HepG2 (cell line): ENCODE results near the gene FLVCR1. TPM values are rescaled to one million over a fixed set of nuclear protein-coding genes. Genes with fewer than 3 reads are reported as not detected.

Experiments
- ATAC-seq: fragments of 200-7000 bp; cut with Tn5 transposase; 3 replicates; pipeline ENCODE4 v1.9.1; 2020; ENCODE audit warnings: mild to moderate bottlenecking, moderate library complexity
- BruUV-seq: library from RNA; stranded (reverse); fragments of 400-500 nt; replicated peaks from 2 replicates; lab custom pipeline; 2021; lab: Mats Ljungman, UMichigan
- CTCF ChIA-PET: fragments of 300-600 bp; formaldehyde crosslinking; extraction: SDS; loops from one replicate; lab custom pipeline; 2021; ENCODE audit warnings: low total read pairs, inconsistent platforms, low intra/inter-chr PET ratio; lab: Yijun Ruan, JAX
- POLR2A ChIA-PET: fragments of 350-600 bp; sonication (Branson Sonifier 250); formaldehyde crosslinking; loops from one replicate; lab custom pipeline; 2020; ENCODE audit warnings: antibody characterized with exemption, inconsistent platforms; lab: Yijun Ruan, JAX
- DNase-seq: peaks from one replicate; pipeline ENCODE4 v3.0.0-alpha.2; 2015; ENCODE audit warnings: low spot score
- FAIRE-seq: peaks from 3 replicates; lab custom pipeline; 2011; peaks lifted over from hg19 to GRCh38; lab: Jason Lieb, UNC
- H2AFZ ChIP-seq: one replicate; pipeline ENCODE4 v1.6.1; 2011; ENCODE audit warnings: low read length, inconsistent platforms
- H3K27ac ChIP-seq: fragments of 300-600 bp; 3 replicates; pipeline ENCODE4 v1.8.0; 2011; ENCODE audit warnings: mixed run types, mild to moderate bottlenecking, mixed read lengths, low read length, inconsistent platforms; ENCODE audit not compliant: insufficient read depth; ENCODE audit errors: extremely low read length
- H3K27me3 ChIP-seq, 2 experiments: fragments of 200-600 bp in 1 of 2; 2 replicates in 1 of 2; 3 replicates in 1 of 2; pipeline versions ENCODE4 v1.6.0 to v1.8.0; 2011; ENCODE audit warnings: low read length in 2 of 2, mild to moderate bottlenecking in 2 of 2, moderate library complexity in 2 of 2, inconsistent platforms in 1 of 2; ENCODE audit not compliant: insufficient read depth in 2 of 2, control insufficient read depth in 1 of 2
- H3K36me3 ChIP-seq, 2 experiments: fragments of 200-600 bp in 1 of 2; replicated peaks in 1 of 2; 2 replicates in 1 of 2; 3 replicates in 1 of 2; pipeline versions ENCODE4 v1.5.1 to v1.8.0; 2011; ENCODE audit warnings: low read length in 2 of 2, inconsistent platforms in 1 of 2; ENCODE audit not compliant: insufficient read depth in 2 of 2, control insufficient read depth in 1 of 2
- H3K4me1 ChIP-seq: 2 replicates; pipeline ENCODE4 v1.5.1; 2012; ENCODE audit warnings: low read length, inconsistent platforms; ENCODE audit not compliant: insufficient read depth
- H3K4me2 ChIP-seq: 2 replicates; pipeline ENCODE4 v1.6.0; 2011; ENCODE audit warnings: low read depth, low read length, inconsistent platforms
- H3K4me3 ChIP-seq, 3 experiments: fragments of 200-600 bp in 1 of 3; sonication (generic), shearing (Covaris generic) in 1 of 3; replicated peaks in 1 of 3; 2 replicates each; pipeline ENCODE4 v1.5.1; 2011 to 2016; ENCODE audit warnings: low read length in 3 of 3, inconsistent platforms in 2 of 3, low read depth in 2 of 3, mild to moderate bottlenecking in 2 of 3, control low read depth in 1 of 3, mixed read lengths in 1 of 3; ENCODE audit not compliant: insufficient read depth in 1 of 3
- H3K79me2 ChIP-seq: one replicate; pipeline ENCODE4 v1.6.1; 2011; ENCODE audit warnings: low read length, inconsistent platforms; ENCODE audit not compliant: insufficient read depth
- H3K9ac ChIP-seq: 2 replicates; pipeline ENCODE4 v1.6.0; 2011; ENCODE audit warnings: mild to moderate bottlenecking, low read depth, low read length, inconsistent platforms; ENCODE audit not compliant: insufficient read depth
- H3K9me3 ChIP-seq: 2 replicates; pipeline ENCODE4 v1.5.1; 2012; ENCODE audit warnings: mild to moderate bottlenecking, low read length
- H4K20me1 ChIP-seq: 2 replicates; pipeline ENCODE4 v1.6.0; 2011; ENCODE audit warnings: inconsistent platforms, mild to moderate bottlenecking, low read length, moderate library complexity; ENCODE audit not compliant: insufficient read depth
- ATM ChIP-seq: fragments of 450-650 bp; IDR thresholded peaks from 2 replicates; pipeline ENCODE4 v1.7.1; 2017; ENCODE audit warnings: mild to moderate bottlenecking, borderline replicate concordance
- CBX2 ChIP-seq, 2 experiments: fragments of 200-600 bp in 1 of 2; sonication (generic); formaldehyde crosslinking in 1 of 2; IDR thresholded peaks; 2 replicates each; pipeline versions ENCODE4 v1.7.0 to v1.8.1; 2018 to 2022; ENCODE audit warnings: low read depth in 2 of 2, low read length in 1 of 2, mild to moderate bottlenecking in 1 of 2, missing genetic modification reagents in 1 of 2
- HNRNPLL ChIP-seq: fragments of 200-400 bp; formaldehyde crosslinking; IDR thresholded peaks from 2 replicates; pipeline ENCODE4 v1.6.1; 2017; ENCODE audit warnings: mild to moderate bottlenecking, low read depth, low read length; ENCODE audit not compliant: poor library complexity, severe bottlenecking
- PHB2 ChIP-seq: fragments of 450-650 bp; IDR thresholded peaks from 2 replicates; pipeline ENCODE4 v1.6.1; 2018; ENCODE audit not compliant: partially characterized antibody
- ZNF225 ChIP-seq: sonication (generic); formaldehyde crosslinking; IDR thresholded peaks from 2 replicates; pipeline ENCODE4 v1.4.0; 2020; ENCODE audit warnings: mild to moderate bottlenecking, missing genetic modification reagents
- ZSCAN20 ChIP-seq: sonication (generic); formaldehyde crosslinking; IDR thresholded peaks from 2 replicates; pipeline ENCODE4 v1.4.0; 2020; ENCODE audit warnings: missing genetic modification reagents, mild to moderate bottlenecking, borderline replicate concordance
- in situ Hi-C: cut with HindIII; loops from 2 replicates; pipeline ENCODE4 v1.10.0; 2017; ENCODE audit warnings: low pct_unique_long_range_greater_than_20kb; ENCODE audit not compliant: extremely low pct_ligation_motif_present
- intact Hi-C: fragments of 100-400 bp; cut with micrococcal nuclease; formaldehyde crosslinking; loops from one replicate; pipeline ENCODE4 v1.10.0; 2022; ENCODE audit not compliant: unreplicated experiment
- polyA plus RNA-seq, 8 experiments: library from polyadenylated mRNA; depleted of rRNA in 3 of 8; stranded (reverse) in 7 of 8; unstranded in 1 of 8; fragments of >200 nt; fragmentation: Illumina TruSeq in 4 of 8; extraction: Trizol in 4 of 8; gene quantifications; 2 replicates each; pipeline versions ENCODE4 v1.2.1 to v1.2.3, GENCODE V29; 2011 to 2016; ENCODE audit warnings: low read depth in 4 of 8, missing spikeins in 1 of 8, mixed read lengths in 1 of 8; ENCODE audit not compliant: insufficient read depth in 1 of 8
- small RNA-seq, 3 experiments: library from RNA; depleted of rRNA; stranded (forward); fragments of <200 nt; gene quantifications; one replicate each; pipeline ENCODE3, GENCODE V24; 2012; ENCODE audit warnings: low read depth in 2 of 3, low replicate concordance in 1 of 3; ENCODE audit not compliant: insufficient read length in 3 of 3, insufficient read depth in 2 of 3
- total RNA-seq, 5 experiments: library from RNA; depleted of rRNA; stranded (reverse); fragments of >200 nt; fragmentation: Illumina TruSeq; extraction: Trizol; gene quantifications; 2 replicates each; pipeline ENCODE4 v1.2.3, GENCODE V29; 2016; ENCODE audit warnings: low read depth in 1 of 5

Gene FLVCR1
- total and polyA plus RNA-seq, 2 of the 13 experiments (the other 11 are each of a cell fraction or from before 2014, with no cell fraction given), result 14.8 to 39.8 TPM

DNA sequence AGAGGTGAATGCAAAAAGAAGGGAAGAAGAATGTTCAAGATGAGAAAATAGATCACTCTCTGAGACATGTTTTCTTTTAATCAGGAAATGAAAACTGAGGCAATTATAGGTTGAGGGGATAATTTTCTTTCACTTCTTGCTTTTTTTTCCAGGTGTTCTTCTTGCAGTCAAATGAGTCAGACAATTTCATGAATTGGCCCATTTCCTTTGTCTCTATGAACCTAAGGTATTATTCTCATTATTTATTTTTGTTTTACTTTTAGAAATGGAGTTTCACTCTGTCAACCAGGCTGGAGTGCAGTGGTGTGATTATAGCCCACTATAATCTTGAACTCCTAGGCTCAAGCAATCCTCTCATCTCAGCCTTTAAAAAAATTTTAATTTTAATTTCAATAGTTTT, 88.8 kb downstream of the FLVCR1 start:
- Histone ChIP-seq H3K9me3 (no peaks in the 10 kb centered on the region), H3K27ac (no peak overlapping the region)
- intact Hi-C loops, result loop anchor here (5.0 kb wide), 1 partner anchor 35 kb away; no protein-coding TSS in a partner anchor
- TF ChIP-seq ZNF225, result no peak
- no peak for TF ChIP-seq ATM
- TF ChIP-seq CBX2 (IDR thresholded peaks at IDR 0.05; ENCODE audit: low read depth, low read length), result no peak
- TF ChIP-seq CBX2 (CRISPR knock-in tag; IDR thresholded peaks at IDR 0.05; ENCODE audit: low read depth), result no peak
- TF ChIP-seq HNRNPLL, result no peak
- TF ChIP-seq PHB2, result no peak
- no peak for TF ChIP-seq ZSCAN20 (CRISPR knock-in tag)
- TF ChIP-seq, all 625 proteins: peak for 0
- no TSS peak for BruUV-seq
- no peak for DNase-seq
- no peak for FAIRE-seq
- H2AFZ ChIP-seq, result no peak overlapping the region
- ATAC-seq, result no peak
- CTCF ChIA-PET, result no interaction called here
- POLR2A ChIA-PET, result no interaction called here
- no peaks in the 10 kb centered on the region for H3K36me3 ChIP-seq
- H3K27me3 ChIP-seq, result no peaks in the 10 kb centered on the region
- peaks cover 23% of the 10 kb centered on the region for H3K4me1 ChIP-seq
- H3K4me3 ChIP-seq, result no peak overlapping the region
- no peaks in the 10 kb centered on the region for H3K79me2 ChIP-seq
- in situ Hi-C loops, result no loop called here
- H3K9ac ChIP-seq, result no peak overlapping the region
- no peaks in the 10 kb centered on the region for H4K20me1 ChIP-seq
- no peak overlapping the region for H3K4me2 ChIP-seq

Small RNA genes within 50 kb of the gene (small RNA-seq; reads per million reads assigned to genes)
- gene AC104333.1 (0 reads per million in 3 experiments), gene AC104333.2 (0 reads per million in 3 experiments)

Other genes with a start within 250 kb of the FLVCR1 start
- gene ATF3, start 249.5 kb upstream of the FLVCR1 start, total RNA-seq (2016; rRNA removed; fragmentation: Illumina TruSeq; extraction: Trizol), result 3.6 and 5.0 TPM in 2 replicates
- gene ATF3, start 249.5 kb upstream of the FLVCR1 start, polyA plus RNA-seq (2011; rRNA removed), result 13.0 and 16.4 TPM in 2 replicates
- gene BATF3, start 158.4 kb upstream of the FLVCR1 start, total RNA-seq (2016; rRNA removed; fragmentation: Illumina TruSeq; extraction: Trizol), result not detected in 2 replicates
- gene BATF3, start 158.4 kb upstream of the FLVCR1 start, polyA plus RNA-seq (2011; rRNA removed), result 0.13 and 0.40 TPM in 2 replicates
- gene NSL1, start 66.5 kb upstream of the FLVCR1 start, total RNA-seq (2016; rRNA removed; fragmentation: Illumina TruSeq; extraction: Trizol), result 77.4 and 119 TPM in 2 replicates
- 26.4 and 34.5 TPM in 2 replicates for gene NSL1, start 66.5 kb upstream of the FLVCR1 start, polyA plus RNA-seq (2011; rRNA removed)
- 8.6 and 10.7 TPM in 2 replicates for gene TATDN3, start 66.4 kb upstream of the FLVCR1 start, total RNA-seq (2016; rRNA removed; fragmentation: Illumina TruSeq; extraction: Trizol)
- gene TATDN3, start 66.4 kb upstream of the FLVCR1 start, polyA plus RNA-seq (2011; rRNA removed), result 6.9 and 7.3 TPM in 2 replicates
- gene SPATA45, start 10.6 kb upstream of the FLVCR1 start, total RNA-seq (2016; rRNA removed; fragmentation: Illumina TruSeq; extraction: Trizol), result 0.64 and 0.86 TPM in 2 replicates
- 0.17 TPM in 1 of 2 replicates, not detected in the other for gene SPATA45, start 10.6 kb upstream of the FLVCR1 start, polyA plus RNA-seq (2011; rRNA removed)
- 0.74 and 1.00 TPM in 2 replicates for gene VASH2, start 92.3 kb downstream of the FLVCR1 start, total RNA-seq (2016; rRNA removed; fragmentation: Illumina TruSeq; extraction: Trizol)
- gene VASH2, start 92.3 kb downstream of the FLVCR1 start, polyA plus RNA-seq (2011; rRNA removed), result 0.44 and 0.60 TPM in 2 replicates
- gene ANGEL2, start 157.6 kb downstream of the FLVCR1 start, total RNA-seq (2016; rRNA removed; fragmentation: Illumina TruSeq; extraction: Trizol), result 23.5 and 25.4 TPM in 2 replicates
- 11.8 and 12.3 TPM in 2 replicates for gene ANGEL2, start 157.6 kb downstream of the FLVCR1 start, polyA plus RNA-seq (2011; rRNA removed)
- 25.2 and 30.6 TPM in 2 replicates for gene RPS6KC1, start 193.0 kb downstream of the FLVCR1 start, total RNA-seq (2016; rRNA removed; fragmentation: Illumina TruSeq; extraction: Trizol)
- gene RPS6KC1, start 193.0 kb downstream of the FLVCR1 start, polyA plus RNA-seq (2011; rRNA removed), result 11.0 and 11.9 TPM in 2 replicates